PFSK-1 (cell line): ENCODE results near the gene SAMD14.

Source experiments
- FOXP2 ChIP-seq: optimal IDR thresholded peaks from 2 replicates; pipeline ENCODE3; 2011; ENCODE audit warnings: borderline replicate concordance, control low read depth, inconsistent platforms; ENCODE audit not compliant: insufficient read depth; ENCODE audit errors: extremely low read length, extremely low read depth
- POLR2AphosphoS5 ChIP-seq: IDR thresholded peaks from 2 replicates; pipeline ENCODE4 v1.6.1; 2012; ENCODE audit warnings: low read depth, mild to moderate bottlenecking, control low read depth, low read length, moderate library complexity
- SIN3A ChIP-seq: IDR thresholded peaks from 2 replicates; pipeline ENCODE4 v1.6.1; 2012; ENCODE audit warnings: mild to moderate bottlenecking, low read length, moderate library complexity, borderline replicate concordance; ENCODE audit not compliant: insufficient read depth
- TAF1 ChIP-seq: IDR thresholded peaks from 2 replicates; pipeline ENCODE4 v1.6.1; 2012; ENCODE audit warnings: low read length, control low read depth, borderline replicate concordance; ENCODE audit not compliant: insufficient read depth
- TF ChIP-seq, protein P1 (sequence below), 2 experiments: IDR thresholded peaks; 2 replicates each; pipeline versions ENCODE4 v1.6.1 to v1.8.0; 2011 to 2012; ENCODE audit warnings: low read depth in 2 of 2, low read length in 2 of 2, control low read depth in 1 of 2, inconsistent platforms in 1 of 2, mild to moderate bottlenecking in 1 of 2, moderate library complexity in 1 of 2; ENCODE audit not compliant: insufficient read depth in 1 of 2

Gene SAMD14

GRCh38 chr17:50152736-50153135 lies 22.8 kb upstream of the SAMD14 start:
- TF ChIP-seq TAF1 (no peak), FOXP2 (no peak), SIN3A (no peak), POLR2AphosphoS5 (no peak)
- TF ChIP-seq, protein P1, sequence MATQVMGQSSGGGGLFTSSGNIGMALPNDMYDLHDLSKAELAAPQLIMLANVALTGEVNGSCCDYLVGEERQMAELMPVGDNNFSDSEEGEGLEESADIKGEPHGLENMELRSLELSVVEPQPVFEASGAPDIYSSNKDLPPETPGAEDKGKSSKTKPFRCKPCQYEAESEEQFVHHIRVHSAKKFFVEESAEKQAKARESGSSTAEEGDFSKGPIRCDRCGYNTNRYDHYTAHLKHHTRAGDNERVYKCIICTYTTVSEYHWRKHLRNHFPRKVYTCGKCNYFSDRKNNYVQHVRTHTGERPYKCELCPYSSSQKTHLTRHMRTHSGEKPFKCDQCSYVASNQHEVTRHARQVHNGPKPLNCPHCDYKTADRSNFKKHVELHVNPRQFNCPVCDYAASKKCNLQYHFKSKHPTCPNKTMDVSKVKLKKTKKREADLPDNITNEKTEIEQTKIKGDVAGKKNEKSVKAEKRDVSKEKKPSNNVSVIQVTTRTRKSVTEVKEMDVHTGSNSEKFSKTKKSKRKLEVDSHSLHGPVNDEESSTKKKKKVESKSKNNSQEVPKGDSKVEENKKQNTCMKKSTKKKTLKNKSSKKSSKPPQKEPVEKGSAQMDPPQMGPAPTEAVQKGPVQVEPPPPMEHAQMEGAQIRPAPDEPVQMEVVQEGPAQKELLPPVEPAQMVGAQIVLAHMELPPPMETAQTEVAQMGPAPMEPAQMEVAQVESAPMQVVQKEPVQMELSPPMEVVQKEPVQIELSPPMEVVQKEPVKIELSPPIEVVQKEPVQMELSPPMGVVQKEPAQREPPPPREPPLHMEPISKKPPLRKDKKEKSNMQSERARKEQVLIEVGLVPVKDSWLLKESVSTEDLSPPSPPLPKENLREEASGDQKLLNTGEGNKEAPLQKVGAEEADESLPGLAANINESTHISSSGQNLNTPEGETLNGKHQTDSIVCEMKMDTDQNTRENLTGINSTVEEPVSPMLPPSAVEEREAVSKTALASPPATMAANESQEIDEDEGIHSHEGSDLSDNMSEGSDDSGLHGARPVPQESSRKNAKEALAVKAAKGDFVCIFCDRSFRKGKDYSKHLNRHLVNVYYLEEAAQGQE (IDR thresholded peaks at IDR 0.05; ENCODE audit: insufficient read depth in 1 of 2, low read depth in 2 of 2, low read length in 2 of 2) = no peak

DNA sequence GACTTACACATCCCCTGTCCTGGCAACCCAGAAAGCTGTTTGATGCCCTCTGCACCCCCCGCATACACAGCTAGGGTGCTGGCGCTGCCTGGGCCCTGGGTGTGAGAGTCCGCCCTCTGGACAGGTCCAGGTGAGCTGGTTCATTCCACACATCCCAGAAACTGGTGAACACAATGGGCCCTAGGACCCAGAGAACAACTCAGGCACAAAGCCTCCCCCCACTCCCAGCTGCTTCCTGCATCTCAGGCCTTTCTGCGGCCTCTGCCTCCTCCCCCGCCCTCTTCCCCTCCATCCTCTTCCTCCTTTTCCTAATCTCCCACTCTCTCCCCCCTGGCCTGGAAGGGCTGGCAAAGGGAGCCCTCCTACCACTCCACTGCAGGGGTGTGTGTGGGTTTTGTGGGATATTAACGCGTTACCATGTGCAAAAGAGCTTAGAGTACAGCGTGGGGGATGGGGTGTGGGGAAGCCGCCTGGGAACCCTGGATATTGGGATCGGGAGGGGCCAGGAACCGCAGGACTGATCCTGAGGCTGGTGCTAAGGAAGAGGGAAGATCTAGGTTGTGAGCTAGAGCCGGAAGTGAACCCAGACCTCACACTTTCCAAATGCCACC lies 22.1 kb upstream of the SAMD14 start:
- TF ChIP-seq SIN3A (peak; percentile 82), TAF1 (no peak), POLR2AphosphoS5 (peak; percentile 36), FOXP2 (peak; percentile 54)
- TF ChIP-seq, protein P1 (IDR thresholded peaks at IDR 0.05; ENCODE audit: insufficient read depth in 1 of 2, low read depth in 2 of 2, low read length in 2 of 2) = 0 out of 4 replicates have a peak, but pooled peaks of 1 of the 2 experiments have one; percentile 48

GRCh38 chr17:50151041-50151936 lies 21.3 kb upstream of the SAMD14 start:
- TF ChIP-seq TAF1 = peak; percentile 91
- TF ChIP-seq, protein P1 (IDR thresholded peaks at IDR 0.05; ENCODE audit: insufficient read depth in 1 of 2, low read depth in 2 of 2, low read length in 2 of 2) = no peak; a peak in 1 of 4 replicates
- TF ChIP-seq POLR2AphosphoS5 = peak; percentile 83
- peak; percentile 15 for TF ChIP-seq FOXP2
- peak; percentile 55; the same call in 1 of the 2 replicates for TF ChIP-seq SIN3A

- TF ChIP-seq TAF1 (no peak), SIN3A (no peak), POLR2AphosphoS5 (no peak), FOXP2 (no peak)
- TF ChIP-seq, protein P1 (IDR thresholded peaks at IDR 0.05; ENCODE audit: insufficient read depth in 1 of 2, low read depth in 2 of 2, low read length in 2 of 2) = no peak
Measured at GRCh38 chr17:50150354-50151040, 20.5 kb upstream of the SAMD14 start, which contains the start of gene PPP1R9B. Gene PPP1R9B (minus strand): TSS chr17:50150677. CDS start chr17:50150513, 164 bp downstream.
